H1 (cell line): ENCODE results near the gene ADCY3. TPM values are rescaled to one million over a fixed set of nuclear protein-coding genes. Genes with fewer than 3 reads are reported as not detected.

Experiments used
- CTCF ChIA-PET: fragments of 300-600 bp; sonication (Branson Sonifier 250); formaldehyde crosslinking; loops from one replicate; lab custom pipeline; 2021; ENCODE audit not compliant: partially characterized antibody; lab: Charles Lee
- POLR2A ChIA-PET: fragments of 300-600 bp; sonication (Branson Sonifier 250); formaldehyde crosslinking; loops from one replicate; lab custom pipeline; 2021; ENCODE audit warnings: inconsistent platforms; ENCODE audit not compliant: partially characterized antibody; lab: Charles Lee
- DNase-seq, 2 experiments: peaks; one replicate each; pipeline versions ENCODE4 v3.0.0 to v3.0.0-alpha.2; 2010 to 2022; ENCODE audit warnings: low spot score in 2 of 2, low read depth in 1 of 2, mixed read lengths in 1 of 2
- FAIRE-seq: peaks from 2 replicates; lab custom pipeline; 2011; peaks lifted over from hg19 to GRCh38; lab: Jason Lieb, UNC
- H2AFZ ChIP-seq: 2 replicates; pipeline ENCODE4 v1.8.1; 2012; ENCODE audit warnings: low read length, inconsistent platforms
- H2AK5ac ChIP-seq: 2 replicates; pipeline ENCODE4 v1.6.1; 2013; ENCODE audit warnings: low read depth, low read length
- H2BK120ac ChIP-seq: replicated peaks from 2 replicates; pipeline ENCODE3; 2013; ENCODE audit warnings: low read depth, low read length, inconsistent platforms
- H2BK12ac ChIP-seq: 2 replicates; pipeline ENCODE4 v1.6.1; 2013; ENCODE audit warnings: low read depth, low read length
- H2BK15ac ChIP-seq: 2 replicates; pipeline ENCODE4 v1.6.1; 2013; ENCODE audit warnings: low read length
- H2BK20ac ChIP-seq: 2 replicates; pipeline ENCODE4 v1.6.1; 2013; ENCODE audit warnings: low read length
- H2BK5ac ChIP-seq: 2 replicates; pipeline ENCODE4 v1.6.1; 2013; ENCODE audit warnings: low read depth, low read length
- H3K14ac ChIP-seq: 2 replicates; pipeline ENCODE4 v1.6.1; 2013; ENCODE audit warnings: inconsistent platforms; ENCODE audit not compliant: insufficient read length
- H3K18ac ChIP-seq: 2 replicates; pipeline ENCODE4 v1.6.1; 2013; ENCODE audit warnings: low read length; ENCODE audit errors: extremely low read depth
- H3K23ac ChIP-seq: 2 replicates; pipeline ENCODE4 v1.6.1; 2013; ENCODE audit warnings: inconsistent platforms; ENCODE audit not compliant: insufficient read length
- H3K23me2 ChIP-seq: 2 replicates; pipeline ENCODE4 v1.6.1; 2013; ENCODE audit warnings: low read depth, low read length
- H3K27ac ChIP-seq: 2 replicates; pipeline ENCODE4 v1.6.1; 2011; ENCODE audit warnings: low read depth, low read length, inconsistent platforms
- H3K27me3 ChIP-seq, 4 experiments: replicated peaks in 1 of 4; 1 replicate in 1 of 4; 2 replicates in 3 of 4; pipeline versions ENCODE4 v1.6.1 to v1.8.1; 2011 to 2013; ENCODE audit warnings: low read length in 3 of 4, mild to moderate bottlenecking in 3 of 4, inconsistent platforms in 2 of 4, mixed read lengths in 2 of 4, moderate library complexity in 1 of 4; ENCODE audit not compliant: control insufficient read depth in 3 of 4, insufficient read depth in 3 of 4; ENCODE audit errors: extremely low read depth in 1 of 4
- H3K36me3 ChIP-seq, 4 experiments: 2 replicates each; pipeline versions ENCODE4 v1.6.1 to v1.8.1; 2011 to 2013; ENCODE audit warnings: mild to moderate bottlenecking in 4 of 4, low read length in 3 of 4, moderate library complexity in 2 of 4, control low read depth in 1 of 4, inconsistent platforms in 1 of 4; ENCODE audit not compliant: insufficient read depth in 4 of 4, control insufficient read depth in 2 of 4
- H3K4ac ChIP-seq: replicated peaks from 2 replicates; pipeline ENCODE3; 2013; ENCODE audit warnings: low read length, low read depth, mixed read lengths, inconsistent platforms; ENCODE audit not compliant: insufficient read length
- H3K4me1 ChIP-seq, 4 experiments: replicated peaks in 1 of 4; 1 replicate in 1 of 4; 2 replicates in 3 of 4; pipeline versions ENCODE4 v1.6.1 to v1.8.1; 2011 to 2013; ENCODE audit warnings: low read length in 3 of 4, inconsistent platforms in 2 of 4, mixed read lengths in 1 of 4; ENCODE audit not compliant: insufficient read depth in 4 of 4, control insufficient read depth in 3 of 4
- H3K4me2 ChIP-seq, 2 experiments: 2 replicates each; pipeline versions ENCODE4 v1.6.1 to v1.8.1; 2011 to 2013; ENCODE audit warnings: low read depth in 2 of 2, low read length in 2 of 2, control low read depth in 1 of 2, inconsistent platforms in 1 of 2, mild to moderate bottlenecking in 1 of 2; ENCODE audit not compliant: insufficient read depth in 1 of 2
- H3K4me3 ChIP-seq, 4 experiments: fragments of 200-600, 300-600 bp in 1 of 4; sonication (generic), shearing (Covaris generic), sonication (Bioruptor Twin) in 1 of 4; 2 replicates each; pipeline versions ENCODE4 v1.5.1 to v1.8.1; 2011 to 2016; ENCODE audit warnings: low read length in 4 of 4, low read depth in 3 of 4, control low read depth in 2 of 4, inconsistent platforms in 2 of 4, mild to moderate bottlenecking in 2 of 4, mixed read lengths in 1 of 4, moderate library complexity in 1 of 4; ENCODE audit not compliant: insufficient read depth in 2 of 4; ENCODE audit errors: extremely low read depth in 1 of 4
- H3K56ac ChIP-seq: replicated peaks from 2 replicates; pipeline ENCODE3; 2013; ENCODE audit warnings: low read depth, mild to moderate bottlenecking, mixed read lengths, low read length, inconsistent platforms; ENCODE audit not compliant: insufficient read length
- H3K79me1 ChIP-seq: 2 replicates; pipeline ENCODE4 v1.6.1; 2013; ENCODE audit warnings: low read depth, low read length, control low read depth
- H3K79me2 ChIP-seq, 2 experiments: 2 replicates each; pipeline versions ENCODE4 v1.6.1 to v1.8.1; 2012 to 2013; ENCODE audit warnings: low read length in 2 of 2, mild to moderate bottlenecking in 2 of 2, inconsistent platforms in 1 of 2; ENCODE audit not compliant: insufficient read depth in 2 of 2, control insufficient read depth in 1 of 2
- H3K9ac ChIP-seq, 4 experiments: replicated peaks in 1 of 4; 1 replicate in 1 of 4; 2 replicates in 3 of 4; pipeline versions ENCODE4 v1.6.1 to v1.8.1; 2011 to 2013; ENCODE audit warnings: low read depth in 3 of 4, low read length in 3 of 4, control low read depth in 2 of 4, mild to moderate bottlenecking in 2 of 4, moderate library complexity in 2 of 4, inconsistent platforms in 1 of 4; ENCODE audit errors: extremely low read depth in 1 of 4
- H3K9me3 ChIP-seq, 2 experiments: 2 replicates each; pipeline versions ENCODE4 v1.6.1 to v1.8.1; 2012 to 2013; ENCODE audit warnings: mild to moderate bottlenecking in 2 of 2, moderate library complexity in 2 of 2, control low read depth in 1 of 2, inconsistent platforms in 1 of 2, low read depth in 1 of 2, low read length in 1 of 2, mixed read lengths in 1 of 2; ENCODE audit not compliant: insufficient read depth in 2 of 2
- H4K20me1 ChIP-seq, 2 experiments: replicated peaks in 1 of 2; 2 replicates each; pipeline versions ENCODE3 to v1.8.1; 2011 to 2013; ENCODE audit warnings: inconsistent platforms in 2 of 2, low read length in 2 of 2, mild to moderate bottlenecking in 1 of 2; ENCODE audit not compliant: insufficient read depth in 2 of 2, control insufficient read depth in 1 of 2
- H4K5ac ChIP-seq: 2 replicates; pipeline ENCODE4 v1.6.1; 2013; ENCODE audit warnings: low read length, low read depth, mixed read lengths, inconsistent platforms; ENCODE audit not compliant: insufficient read length
- H4K8ac ChIP-seq: 2 replicates; pipeline ENCODE4 v1.8.0; 2013; ENCODE audit warnings: mild to moderate bottlenecking, moderate library complexity, low read length, inconsistent platforms; ENCODE audit not compliant: insufficient read depth; ENCODE audit errors: extremely low read depth
- H4K91ac ChIP-seq: replicated peaks from 2 replicates; pipeline ENCODE3; 2013; ENCODE audit warnings: low read length, mixed read lengths, inconsistent platforms; ENCODE audit not compliant: insufficient read length
- BCL11A ChIP-seq, 2 experiments: IDR thresholded peaks; one replicate each; pipeline ENCODE4 v1.6.1; 2011; ENCODE audit warnings: low read depth in 2 of 2, low read length in 2 of 2, mild to moderate bottlenecking in 2 of 2
- WGBS, 2 experiments: shearing (Covaris generic) in 1 of 2; methylation state at CpG; one replicate each; pipeline versions ENCODE4 v1.1.6 to v1.1.7; 2013 to 2015; ENCODE audit warnings: low lambda C conversion rate in 2 of 2, mixed read lengths in 2 of 2, inconsistent platforms in 1 of 2, low coverage in 1 of 2, missing lambda C conversion rate in 1 of 2; ENCODE audit not compliant: insufficient replicate concordance in 2 of 2, insufficient coverage in 1 of 2, insufficient read length in 1 of 2; ENCODE audit errors: extremely low coverage in 1 of 2, missing lambda C conversion rate in 1 of 2; 5-methylcytosine and 5-hydroxymethylcytosine counted together
- polyA plus RNA-seq, 7 experiments: library from polyadenylated mRNA; depleted of rRNA in 3 of 7; stranded (reverse) in 5 of 7; unstranded in 2 of 7; fragments of >200 nt in 5 of 7; fragments of 200-250 nt in 2 of 7; gene quantifications; 1 replicate in 5 of 7; 2 replicates in 1 of 7; 4 replicates in 1 of 7; pipeline versions ENCODE4 v1.2.1 to v1.2.3, GENCODE V29; 2011 to 2013; ENCODE audit warnings: missing spikeins in 2 of 7, mixed read lengths in 2 of 7
- total RNA-seq: library from RNA; stranded (reverse); fragmentation: NEBNext Ultra II Directional; extraction: Animal tissue kit (Norgen Biotek cat#: 25700); gene quantifications from 2 replicates; pipeline ENCODE4 v1.2.1, GENCODE V29; 2021

ADCY3 gene
- total and polyA plus RNA-seq, 2 of the 8 experiments (the other 6 are each of a cell fraction or from before 2014, with no cell fraction given), result 45.1 to 52.9 TPM

- no peak overlapping the region for H3K23ac ChIP-seq
- H3K79me2 ChIP-seq, result peaks cover 0 to 4% of the 10 kb centered on the region in 2 experiments; a peak in 1 of 4 replicates
- H3K79me1 ChIP-seq, result peaks cover 3% of the 10 kb centered on the region
- H2BK12ac ChIP-seq, result peak overlapping the region; percentile 89
- peaks cover 9% of the 10 kb centered on the region for H3K23me2 ChIP-seq
- no peak for DNase-seq
- 0 out of 4 replicates have a peak overlapping the region, but pooled peaks of 1 of the 2 experiments have one; percentile 6 for H3K4me2 ChIP-seq
- H3K27ac ChIP-seq, result no peak overlapping the region
- peak overlapping the region; percentile 28 for H2BK20ac ChIP-seq
- peaks cover 0 to 3% (median 0%) of the 10 kb centered on the region in 4 experiments; a peak in 4 of 7 replicates for H3K27me3 ChIP-seq
- H3K9ac ChIP-seq, result no peak overlapping the region
- H3K9me3 ChIP-seq, result no peaks in the 10 kb centered on the region
- WGBS, 2 experiments, result 94% methylated on average over 13 of the region's 14 CpGs; no CpG with 5 or more reads in 1 of the 2 experiments
- H4K8ac ChIP-seq, result peak overlapping the region; percentile 75; the same call in 1 of the 2 replicates
- TF ChIP-seq BCL11A (IDR thresholded peaks at IDR 0.05; ENCODE audit: low read depth in 2 of 2, low read length in 2 of 2), result no peak
- no peak overlapping the region for H2BK120ac ChIP-seq
- H3K14ac ChIP-seq, result no peak overlapping the region
- peak overlapping the region; percentile 75; the same call in 1 of the 2 replicates for H2BK5ac ChIP-seq
- H3K4me1 ChIP-seq, result peaks cover 0 to 10% (median 3%) of the 10 kb centered on the region in 4 experiments; a peak in 4 of 7 replicates
- CTCF ChIA-PET, result no interaction called here
- H2AFZ ChIP-seq, result no peak overlapping the region; the same call in 1 of the 2 replicates
- no peaks in the 10 kb centered on the region; a peak in 1 of 8 replicates for H3K36me3 ChIP-seq
- peak overlapping the region; percentile 89 for H3K4ac ChIP-seq
- no peaks in the 10 kb centered on the region for H4K20me1 ChIP-seq
- H3K56ac ChIP-seq, result no peak overlapping the region
- peak overlapping the region; percentile 100 for H2AK5ac ChIP-seq
- H4K91ac ChIP-seq, result peak overlapping the region; percentile 88
- POLR2A ChIA-PET, result interaction anchor here (1.0 to 1.2 kb wide), 2 partner anchors 9 to 97 kb away, joined by 3 read pairs; no protein-coding TSS in a partner anchor
- FAIRE-seq, result no peak
- no peak overlapping the region for H3K4me3 ChIP-seq
- H3K18ac ChIP-seq, result peak overlapping the region; percentile 51
- peak overlapping the region; percentile 21 for H2BK15ac ChIP-seq
- H4K5ac ChIP-seq, result no peak overlapping the region
Measured at GRCh38 chr2:24926220-24926601, 6.2 kb upstream of the ADCY3 start.
